Fibroblast of villous mesenchyme (primary cell): ENCODE measurements around the gene YKT6. TPM values are rescaled to one million over a fixed set of nuclear protein-coding genes. Genes with fewer than 3 reads are reported as not detected.

Experiments used
- DNase-seq: peaks from one replicate; pipeline ENCODE4 v3.0.0-alpha.2; 2010; ENCODE audit warnings: low read depth
- H3K4me3 ChIP-seq: 2 replicates; pipeline ENCODE4 v1.5.1; 2011; ENCODE audit warnings: low read depth, mild to moderate bottlenecking, low read length
- CTCF ChIP-seq: IDR thresholded peaks from 2 replicates; pipeline ENCODE4 v1.5.1; 2012; ENCODE audit warnings: low read depth, mild to moderate bottlenecking, low read length; ENCODE audit not compliant: insufficient read depth
- total RNA-seq: library from RNA; depleted of rRNA; stranded (reverse); fragments of >200 nt; gene quantifications from 2 replicates; pipeline ENCODE4 v1.2.3, GENCODE V29; 2012

Gene YKT6
- total RNA-seq, 1 donor, result 108 TPM

- H3K4me3 ChIP-seq, result no peak overlapping the region
- no peak for TF ChIP-seq CTCF
- no peak for DNase-seq
These were observed 31.6 kb downstream of the YKT6 start for GRCh38 chr7:44232396-44232795.

- no peak for DNase-seq
- H3K4me3 ChIP-seq, result no peak overlapping the region
- no peak for TF ChIP-seq CTCF
These were observed 32.3 kb downstream of the YKT6 start for GRCh38 chr7:44232901-44233715.

- H3K4me3 ChIP-seq, result no peak overlapping the region
- no peak for TF ChIP-seq CTCF
- DNase-seq, result no peak
These were observed 34.3 kb downstream of the YKT6 start for GRCh38 chr7:44235066-44235465.

- no peak overlapping the region for H3K4me3 ChIP-seq
- no peak for DNase-seq
- TF ChIP-seq CTCF, result no peak
These were observed 35.0 kb downstream of the YKT6 start for GRCh38 chr7:44235582-44236332.

- no peak for TF ChIP-seq CTCF
- DNase-seq, result no peak
- H3K4me3 ChIP-seq, result no peak overlapping the region
These were observed 35.6 kb downstream of the YKT6 start for GRCh38 chr7:44236333-44236728.

GRCh38 chr7:44237696-44238095 is 36.9 kb downstream of the YKT6 start:
- no peak for DNase-seq
- TF ChIP-seq CTCF, result no peak
- H3K4me3 ChIP-seq, result no peak overlapping the region
